HEK293T (cell line): ENCODE measurements around the gene ZNF579.

Experiments
- BHLHE40 ChIP-seq: fragments of 450-650 bp; IDR thresholded peaks from 2 replicates; pipeline ENCODE4 v1.6.1; 2016; ENCODE audit warnings: mild to moderate bottlenecking, moderate library complexity, borderline replicate concordance
- CTBP1 ChIP-seq: fragments of 450-650 bp; IDR thresholded peaks from 2 replicates; pipeline ENCODE4 v1.6.1; 2016; ENCODE audit warnings: borderline replicate concordance
- FOXK2 ChIP-seq: fragments of 450-650 bp; IDR thresholded peaks from 2 replicates; pipeline ENCODE4 v1.6.1; 2016; ENCODE audit warnings: mild to moderate bottlenecking
- FOXM1 ChIP-seq: fragments of 450-650 bp; IDR thresholded peaks from 2 replicates; pipeline ENCODE4 v1.6.1; 2017; ENCODE audit warnings: mild to moderate bottlenecking, borderline replicate concordance
- L3MBTL2 ChIP-seq: fragments of 450-650 bp; conservative IDR thresholded peaks from 2 replicates; pipeline ENCODE4 v1.6.1; 2016; ENCODE audit warnings: mild to moderate bottlenecking
- NFRKB ChIP-seq: fragments of 450-650 bp; IDR thresholded peaks from 2 replicates; pipeline ENCODE4 v1.6.1; 2016; ENCODE audit warnings: mild to moderate bottlenecking, moderate library complexity
- SP1 ChIP-seq: fragments of 450-650 bp; IDR thresholded peaks from 2 replicates; pipeline ENCODE4 v1.6.1; 2017

GRCh38 chr19:55578031-55578760 lies 2.5 kb downstream of the ZNF579 start:
- TF ChIP-seq FOXM1: no peak
- no peak for TF ChIP-seq SP1
- no peak for TF ChIP-seq BHLHE40
- TF ChIP-seq FOXK2: no peak
- no peak for TF ChIP-seq NFRKB
- TF ChIP-seq CTBP1: no peak
- no peak for TF ChIP-seq L3MBTL2
